Esophagus muscularis mucosa (tissue), 3 donors: ENCODE results near the gene RAD51B.

ENCODE experiments used
- POLR2A ChIP-seq: fragments of 450-650 bp; IDR thresholded peaks from one replicate; pipeline ENCODE4 v1.6.1; 2017; ENCODE audit warnings: antibody characterized with exemption, moderate library complexity, mild to moderate bottlenecking, low read depth
- POLR2AphosphoS5 ChIP-seq, 2 donors: sonication (generic); formaldehyde crosslinking; IDR thresholded peaks; one replicate each; pipeline ENCODE4 v1.6.1; 2017; ENCODE audit warnings: antibody characterized with exemption in 2 of 2
- TF ChIP-seq, protein P1 (sequence below), 3 experiments: fragments of 200-600 bp in 2 of 3; fragments of 450-650 bp in 1 of 3; sonication (generic) in 2 of 3; IDR thresholded peaks; one replicate each; pipeline ENCODE4 v1.5.1; 2017 to 2019; ENCODE audit warnings: antibody characterized with exemption in 3 of 3, mild to moderate bottlenecking in 2 of 3, moderate library complexity in 1 of 3

DNA sequence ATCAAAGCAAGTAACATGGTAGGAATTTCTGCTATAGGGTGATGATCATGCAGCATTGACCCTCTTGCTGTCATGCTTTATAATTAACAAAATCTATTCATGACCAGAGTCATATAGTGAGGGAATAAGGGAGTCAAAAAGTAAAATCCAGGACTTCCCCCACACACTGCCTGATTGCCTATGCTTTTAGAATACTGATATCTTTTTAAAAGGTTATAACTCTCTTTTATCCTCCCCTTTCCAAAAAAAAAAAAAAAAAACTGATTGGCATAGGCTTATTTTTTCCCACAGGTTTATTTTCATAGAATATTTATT, 921.9 kb downstream of the RAD51B start:
- TF ChIP-seq, protein P1, sequence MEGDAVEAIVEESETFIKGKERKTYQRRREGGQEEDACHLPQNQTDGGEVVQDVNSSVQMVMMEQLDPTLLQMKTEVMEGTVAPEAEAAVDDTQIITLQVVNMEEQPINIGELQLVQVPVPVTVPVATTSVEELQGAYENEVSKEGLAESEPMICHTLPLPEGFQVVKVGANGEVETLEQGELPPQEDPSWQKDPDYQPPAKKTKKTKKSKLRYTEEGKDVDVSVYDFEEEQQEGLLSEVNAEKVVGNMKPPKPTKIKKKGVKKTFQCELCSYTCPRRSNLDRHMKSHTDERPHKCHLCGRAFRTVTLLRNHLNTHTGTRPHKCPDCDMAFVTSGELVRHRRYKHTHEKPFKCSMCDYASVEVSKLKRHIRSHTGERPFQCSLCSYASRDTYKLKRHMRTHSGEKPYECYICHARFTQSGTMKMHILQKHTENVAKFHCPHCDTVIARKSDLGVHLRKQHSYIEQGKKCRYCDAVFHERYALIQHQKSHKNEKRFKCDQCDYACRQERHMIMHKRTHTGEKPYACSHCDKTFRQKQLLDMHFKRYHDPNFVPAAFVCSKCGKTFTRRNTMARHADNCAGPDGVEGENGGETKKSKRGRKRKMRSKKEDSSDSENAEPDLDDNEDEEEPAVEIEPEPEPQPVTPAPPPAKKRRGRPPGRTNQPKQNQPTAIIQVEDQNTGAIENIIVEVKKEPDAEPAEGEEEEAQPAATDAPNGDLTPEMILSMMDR (IDR thresholded peaks at IDR 0.05) = no peak
- TF ChIP-seq POLR2A (no peak), POLR2AphosphoS5 (IDR thresholded peaks at IDR 0.05) (no peak)
